Measurements from ENCODE around the gene PRR12.

PRR12 gene

DNA sequence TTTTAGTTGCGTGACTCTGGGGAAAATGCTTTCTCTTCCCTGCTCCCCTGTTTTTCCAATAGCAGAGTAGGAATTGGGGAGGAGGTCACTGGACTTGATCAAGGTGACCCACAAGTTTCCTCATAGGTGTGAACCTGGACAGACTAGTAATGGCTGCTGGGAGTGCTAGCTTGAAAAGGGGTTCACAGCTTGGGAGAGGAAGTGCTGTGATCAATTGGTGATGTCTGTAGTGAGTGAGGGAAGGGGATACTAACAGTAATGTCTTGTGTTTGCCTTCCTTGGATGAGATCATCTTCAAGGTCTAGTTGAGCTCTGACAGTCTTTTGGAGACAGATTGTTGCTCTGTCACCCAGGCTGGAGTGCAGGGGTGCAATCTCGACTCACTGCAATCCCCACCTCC lies 76.5 kb downstream of the PRR12 start:
- TF ChIP-seq, protein P1, sequence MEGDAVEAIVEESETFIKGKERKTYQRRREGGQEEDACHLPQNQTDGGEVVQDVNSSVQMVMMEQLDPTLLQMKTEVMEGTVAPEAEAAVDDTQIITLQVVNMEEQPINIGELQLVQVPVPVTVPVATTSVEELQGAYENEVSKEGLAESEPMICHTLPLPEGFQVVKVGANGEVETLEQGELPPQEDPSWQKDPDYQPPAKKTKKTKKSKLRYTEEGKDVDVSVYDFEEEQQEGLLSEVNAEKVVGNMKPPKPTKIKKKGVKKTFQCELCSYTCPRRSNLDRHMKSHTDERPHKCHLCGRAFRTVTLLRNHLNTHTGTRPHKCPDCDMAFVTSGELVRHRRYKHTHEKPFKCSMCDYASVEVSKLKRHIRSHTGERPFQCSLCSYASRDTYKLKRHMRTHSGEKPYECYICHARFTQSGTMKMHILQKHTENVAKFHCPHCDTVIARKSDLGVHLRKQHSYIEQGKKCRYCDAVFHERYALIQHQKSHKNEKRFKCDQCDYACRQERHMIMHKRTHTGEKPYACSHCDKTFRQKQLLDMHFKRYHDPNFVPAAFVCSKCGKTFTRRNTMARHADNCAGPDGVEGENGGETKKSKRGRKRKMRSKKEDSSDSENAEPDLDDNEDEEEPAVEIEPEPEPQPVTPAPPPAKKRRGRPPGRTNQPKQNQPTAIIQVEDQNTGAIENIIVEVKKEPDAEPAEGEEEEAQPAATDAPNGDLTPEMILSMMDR (IDR thresholded peaks at IDR 0.05; ENCODE audit: borderline replicate concordance, insufficient read depth, low read depth, low read length), result no peak
- no peak overlapping the region for H3K4me3 ChIP-seq (ENCODE audit: low read depth, low read length)

DNA sequence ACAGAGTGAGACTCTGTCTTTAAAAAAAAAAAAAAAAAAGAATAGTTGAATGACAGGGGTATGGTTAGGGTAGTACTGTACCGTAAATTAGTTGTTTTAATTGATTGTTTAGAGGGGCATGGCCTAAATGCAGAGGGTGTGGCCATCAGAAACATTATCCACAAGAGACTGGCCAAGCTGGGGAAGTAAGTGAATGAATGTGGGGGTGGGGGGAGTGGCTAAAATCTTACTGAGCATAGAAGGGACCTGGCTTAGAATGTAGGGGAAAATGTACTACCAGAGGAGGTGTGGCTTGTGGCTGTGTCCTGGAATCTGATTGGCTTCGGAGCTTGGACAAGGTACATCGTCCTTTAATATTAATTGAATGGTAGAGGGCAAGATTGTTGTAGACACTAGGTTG lies 78.5 kb downstream of the PRR12 start:
- H3K4me3 ChIP-seq (ENCODE audit: low read depth, low read length), result no peak overlapping the region
- TF ChIP-seq, protein P1 (IDR thresholded peaks at IDR 0.05; ENCODE audit: borderline replicate concordance, insufficient read depth, low read depth, low read length), result no peak

DNA sequence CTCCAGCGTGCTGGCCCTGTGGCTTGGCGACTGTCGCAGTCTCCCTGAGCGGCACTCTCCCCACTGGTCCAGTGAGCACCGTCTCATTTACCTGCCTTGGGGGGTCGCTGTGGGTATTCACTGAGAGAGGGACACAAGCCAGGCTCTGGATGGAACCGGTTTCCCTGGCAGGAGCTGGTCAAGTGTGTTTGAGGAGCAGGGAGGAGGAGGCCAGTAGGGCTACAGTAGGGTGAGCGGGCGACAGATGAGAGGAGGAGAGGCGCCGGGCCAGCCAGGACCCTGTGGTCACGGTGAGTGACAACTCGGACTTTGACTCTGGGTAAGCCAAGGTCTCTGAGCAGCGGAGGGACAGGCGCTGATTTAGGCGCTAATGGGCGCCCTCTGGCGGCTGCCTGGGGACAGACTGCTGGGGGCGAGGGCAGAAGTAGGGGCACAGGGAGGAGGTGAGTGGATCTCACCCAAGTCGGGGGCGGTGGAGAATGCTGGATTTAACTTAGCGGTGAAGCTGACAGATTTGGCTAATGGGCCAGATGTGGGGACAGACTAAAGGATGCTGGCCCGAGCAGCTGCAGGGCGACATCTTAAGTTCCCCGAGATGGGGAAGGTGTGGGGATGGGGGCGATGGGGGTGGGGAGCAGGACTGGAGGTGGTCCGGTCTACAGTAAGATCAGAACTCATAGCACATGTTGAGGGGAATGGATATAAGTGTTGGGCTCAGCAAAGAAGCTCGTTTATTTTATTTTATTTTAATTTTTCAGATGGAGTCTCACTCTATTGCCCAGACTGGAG lies 81.3 kb downstream of the PRR12 start:
- TF ChIP-seq, protein P1 (IDR thresholded peaks at IDR 0.05; ENCODE audit: borderline replicate concordance, insufficient read depth, low read depth, low read length), result peak; percentile 99
- no peak overlapping the region for H3K4me3 ChIP-seq (ENCODE audit: low read depth, low read length)
